H54 (cell line): Measurements from ENCODE around the gene TMC6.

Source experiments
- DNase-seq: peaks from one replicate; pipeline ENCODE4 v3.0.0; 2011; ENCODE audit warnings: low spot score, mixed read lengths; ENCODE audit not compliant: insufficient read length
- FAIRE-seq: peaks from 3 replicates; lab custom pipeline; 2011; peaks lifted over from hg19 to GRCh38; lab: Jason Lieb, UNC
- POLR2A ChIP-seq: IDR thresholded peaks from 2 replicates; pipeline ENCODE4 v1.6.1; 2011; ENCODE audit warnings: low read depth, mild to moderate bottlenecking, low read length

TMC6 gene

DNA sequence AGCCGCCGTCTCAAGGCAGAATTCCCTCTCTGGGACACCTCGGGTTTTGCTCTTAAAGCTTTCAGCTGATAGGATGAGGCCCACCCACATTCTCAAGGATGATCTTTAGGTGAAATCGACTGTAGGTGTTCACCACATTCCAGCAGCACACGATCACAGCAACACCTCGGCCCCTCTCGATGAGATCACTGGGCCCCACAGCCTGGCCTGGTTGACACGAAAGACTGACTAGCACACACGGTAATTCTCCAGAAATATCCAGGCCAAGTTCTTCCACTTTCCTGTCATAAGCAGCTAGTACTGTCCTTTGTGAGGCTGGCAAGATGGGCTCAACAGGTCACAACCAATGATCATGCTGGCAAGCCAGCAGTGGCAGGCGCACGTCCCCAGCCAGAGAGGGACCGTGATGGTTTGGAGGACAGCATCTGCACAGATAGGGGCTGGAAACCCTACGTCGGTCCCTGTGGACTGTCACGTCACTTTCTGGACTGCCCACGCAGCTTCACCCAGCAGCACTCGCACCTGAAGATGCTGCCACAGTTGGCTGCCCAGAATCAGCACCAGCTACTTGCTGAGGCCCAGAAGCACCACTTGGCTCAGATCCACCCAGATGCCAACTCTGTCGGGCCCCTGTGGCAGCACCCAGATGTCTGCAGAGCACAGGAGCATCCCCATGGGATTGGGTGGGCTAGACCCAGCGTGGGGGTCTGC, 17.4 kb downstream of the TMC6 start:
- FAIRE-seq (no peak), DNase-seq (no peak)
- TF ChIP-seq POLR2A = no peak

DNA sequence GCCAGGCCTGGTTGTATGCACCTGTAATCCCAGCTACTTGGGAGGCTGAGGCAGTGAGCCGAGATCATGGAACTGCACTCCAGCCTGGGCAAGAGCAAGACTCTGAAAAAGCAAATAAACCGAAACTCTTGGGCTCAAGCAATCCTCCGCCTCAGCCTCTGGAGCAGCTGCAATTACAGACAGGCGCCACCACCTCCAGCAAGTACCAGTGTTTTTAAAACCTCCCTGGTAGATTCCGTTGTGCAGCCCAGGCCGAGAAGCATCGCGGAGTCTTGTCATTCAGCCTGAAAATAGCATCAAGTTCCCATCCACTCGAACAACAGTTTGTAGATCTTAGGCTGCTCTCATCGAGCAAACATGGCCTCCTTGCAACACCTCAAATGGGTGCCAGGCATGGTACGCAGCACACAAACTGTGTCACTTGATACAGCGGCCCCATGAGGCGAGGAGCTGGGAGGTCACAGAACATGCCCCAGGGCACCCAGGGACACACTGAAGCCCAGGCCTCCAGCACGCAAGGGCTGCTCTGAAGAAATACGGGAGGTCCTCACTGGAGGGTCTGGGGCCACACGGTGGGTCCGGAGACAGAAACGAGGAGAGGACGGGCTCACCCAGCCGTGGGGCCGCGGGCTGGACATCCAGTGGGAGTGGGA, 18.1 kb downstream of the TMC6 start:
- no peak for TF ChIP-seq POLR2A
- no peak for DNase-seq
- no peak for FAIRE-seq

DNA sequence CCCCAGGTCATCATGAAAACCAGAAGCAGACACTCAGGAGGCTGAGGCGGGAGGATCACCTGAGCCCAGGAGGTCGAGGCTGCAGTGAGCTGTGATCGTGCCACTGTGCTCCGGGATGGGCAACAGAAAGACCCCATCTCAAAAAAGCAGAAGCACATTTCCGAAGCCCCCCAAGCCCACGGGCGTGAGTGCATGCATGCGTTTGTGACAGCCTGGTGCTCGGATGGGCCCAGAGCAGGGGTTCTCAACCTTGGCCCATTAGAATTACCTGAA, 19.1 kb downstream of the TMC6 start:
- no peak for TF ChIP-seq POLR2A

DNA sequence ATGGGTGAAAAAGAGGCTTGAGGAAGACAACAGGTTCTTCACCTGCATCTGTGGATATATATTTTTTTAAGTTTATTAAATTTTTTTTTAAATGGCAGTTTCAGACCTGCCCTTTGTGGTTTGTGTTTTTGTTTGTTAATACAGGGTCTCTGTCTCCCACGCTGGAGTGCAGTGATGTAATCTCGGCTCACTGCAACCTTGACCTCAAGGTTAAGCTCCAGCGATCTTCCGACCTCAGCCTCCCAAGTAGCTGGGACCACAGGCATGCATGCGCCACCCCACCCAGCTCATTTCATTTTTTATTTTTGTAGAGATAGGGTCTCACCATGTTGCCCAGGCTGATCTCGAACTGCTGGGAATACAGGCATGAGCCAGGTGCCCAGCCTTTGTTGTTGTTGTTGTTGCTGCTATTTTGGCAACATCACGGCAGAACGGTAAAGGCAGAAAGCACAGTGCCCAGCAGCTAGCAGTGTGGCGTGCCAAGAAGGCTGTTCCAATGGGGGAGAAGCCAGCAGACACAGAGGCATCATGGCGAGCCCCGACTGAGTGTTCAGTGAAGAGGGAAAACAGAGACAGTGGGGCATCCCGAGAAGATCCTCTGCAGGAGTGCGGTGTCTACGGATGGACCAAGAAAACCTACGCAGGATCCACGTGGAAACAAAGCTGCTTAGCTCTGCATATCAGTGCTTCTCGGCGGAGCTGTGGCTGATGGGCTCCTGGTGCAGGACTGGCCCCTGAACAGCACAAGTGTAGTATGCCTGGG, 19.6 kb downstream of the TMC6 start:
- DNase-seq (no peak), FAIRE-seq (no peak)
- TF ChIP-seq POLR2A = no peak

More for the DNA sequence above, 19.1 kb downstream of the TMC6 start:
- no peak for FAIRE-seq
- DNase-seq = no peak

DNA sequence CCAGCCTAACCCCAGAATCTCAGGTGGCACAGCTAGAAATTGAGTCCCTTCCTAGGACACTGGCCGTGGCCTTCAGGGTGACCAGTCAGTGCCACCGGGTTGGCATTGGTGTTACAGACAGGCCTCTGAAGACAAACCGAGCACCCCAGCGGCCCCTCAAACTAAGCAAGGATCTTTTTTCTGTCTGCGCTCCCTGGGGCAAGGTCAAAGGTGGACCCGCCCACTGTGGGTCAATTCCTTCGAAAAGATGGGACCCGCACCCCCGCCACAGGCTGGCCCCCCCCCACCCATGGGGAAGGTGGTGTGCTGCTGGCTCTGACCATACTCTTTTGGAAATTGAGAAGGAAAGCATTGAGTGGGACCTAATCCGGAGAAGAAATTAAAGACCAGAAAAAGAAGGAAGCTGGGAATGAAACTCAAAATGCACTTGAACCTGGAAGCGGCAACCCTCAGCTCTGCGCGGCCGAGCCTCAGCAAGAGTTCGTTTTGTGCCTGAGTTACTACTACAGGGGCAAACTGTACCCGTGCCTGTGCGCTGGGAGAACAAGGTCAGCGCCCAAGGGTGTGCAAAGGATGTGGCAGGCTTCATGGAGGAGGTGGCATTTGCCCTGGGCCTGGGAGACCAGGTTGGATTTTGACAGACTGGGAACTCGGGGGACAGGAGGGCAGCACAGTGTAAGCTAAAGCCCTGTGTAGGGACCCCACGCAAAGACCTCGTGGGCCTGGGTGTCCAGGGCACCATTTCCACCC, 20.4 kb downstream of the TMC6 start:
- FAIRE-seq (no peak), DNase-seq (no peak)
- TF ChIP-seq POLR2A = no peak

DNA sequence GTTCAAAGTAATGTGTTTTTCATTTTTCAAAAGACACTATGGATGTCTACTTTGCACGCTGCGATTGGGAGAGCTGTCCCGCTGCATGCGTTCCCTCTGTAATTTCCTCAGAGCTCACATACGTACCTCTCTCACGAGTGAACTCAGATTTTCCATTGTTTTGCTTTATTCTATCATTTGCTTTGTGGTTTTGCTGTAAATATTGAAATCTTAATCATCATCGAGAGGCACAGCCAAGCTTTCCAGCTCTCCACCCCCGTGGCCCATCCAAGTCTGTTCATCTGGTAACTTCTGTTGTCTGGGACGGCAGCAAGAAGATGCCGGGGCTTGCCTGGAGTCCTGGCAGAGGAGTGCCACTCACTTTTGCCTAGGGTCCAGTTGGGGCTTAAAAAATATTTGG, 21.1 kb downstream of the TMC6 start:
- FAIRE-seq (no peak), DNase-seq (no peak)
- no peak for TF ChIP-seq POLR2A

DNA sequence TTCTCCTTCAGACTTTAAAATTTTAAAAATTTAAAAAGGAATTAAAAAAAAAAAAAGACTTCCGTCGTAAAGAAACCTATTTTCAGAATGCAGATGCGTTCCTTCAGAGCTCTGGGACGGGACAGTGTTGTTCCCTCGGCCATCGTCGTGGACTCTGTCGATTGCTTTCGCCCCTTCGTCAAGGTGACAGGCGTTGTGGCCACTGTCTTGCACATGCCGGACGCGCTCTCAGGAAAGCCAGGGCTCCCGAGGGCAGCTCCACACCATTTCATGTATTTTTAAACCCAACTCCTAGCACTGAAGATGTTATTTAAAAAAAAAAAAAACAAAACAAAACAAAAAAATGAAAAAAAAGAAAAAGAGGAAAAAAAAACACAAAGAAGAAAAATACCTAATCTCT, 22.3 kb downstream of the TMC6 start:
- FAIRE-seq (no peak), DNase-seq (no peak)
- no peak for TF ChIP-seq POLR2A

DNA sequence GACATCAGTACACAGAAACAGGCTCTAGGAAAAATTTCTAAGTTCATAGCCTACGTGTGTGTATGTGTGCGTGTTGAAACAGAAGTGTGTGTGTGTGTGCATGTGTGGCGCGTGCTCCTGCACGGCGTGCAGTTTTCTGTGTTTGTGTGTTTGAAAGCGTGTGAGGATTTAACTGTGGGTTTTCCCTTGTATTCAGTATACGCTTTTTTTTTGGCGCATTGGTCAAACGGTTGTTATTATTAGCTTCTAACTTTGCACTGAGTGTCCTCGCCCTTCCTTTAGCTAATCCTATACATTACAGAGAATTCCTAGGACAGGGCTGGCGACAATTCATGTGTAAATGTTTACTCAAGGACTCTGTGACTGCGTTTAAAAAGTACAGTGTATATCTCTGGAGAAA, 23.0 kb downstream of the TMC6 start:
- no peak for TF ChIP-seq POLR2A
- no peak for DNase-seq
- no peak for FAIRE-seq

DNA sequence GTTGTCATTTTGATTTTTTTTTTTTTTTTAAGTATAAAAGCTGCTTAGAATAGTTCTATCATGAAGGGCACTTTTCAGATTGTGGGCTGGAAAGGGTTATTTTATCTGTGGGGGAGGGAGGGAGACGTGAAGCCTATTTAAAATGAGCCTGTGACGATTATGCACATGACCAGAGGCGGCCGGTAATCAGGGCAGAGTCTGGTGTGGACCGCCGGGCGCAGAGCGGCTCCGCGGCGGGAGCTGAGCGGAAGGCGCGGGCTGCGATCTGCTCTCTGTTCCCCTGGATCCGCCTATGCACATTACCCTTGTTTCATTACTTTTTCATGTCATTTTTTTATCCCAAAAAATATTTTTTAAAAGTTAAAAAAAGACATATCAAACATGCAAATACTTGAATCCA, 23.5 kb downstream of the TMC6 start:
- TF ChIP-seq POLR2A = no peak
- DNase-seq (no peak), FAIRE-seq (no peak)

DNA sequence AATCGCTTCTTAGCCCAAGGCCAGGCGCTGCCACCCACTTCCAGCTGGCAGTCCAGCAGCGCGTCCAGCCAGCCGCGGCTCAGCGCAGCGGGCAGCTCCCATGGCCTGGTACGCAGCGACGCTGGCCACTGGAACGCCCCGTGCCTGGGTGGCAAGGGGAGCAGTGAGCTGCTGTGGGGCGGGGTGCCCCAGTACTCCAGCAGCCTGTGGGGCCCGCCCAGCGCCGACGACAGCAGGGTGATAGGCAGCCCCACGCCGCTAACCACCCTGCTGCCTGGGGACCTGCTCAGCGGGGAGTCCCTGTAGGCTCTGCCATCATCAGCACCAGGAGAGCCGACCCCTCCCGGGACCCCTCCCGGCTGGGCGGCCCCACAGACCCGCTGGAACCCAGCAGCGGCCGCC, 24.0 kb downstream of the TMC6 start:
- FAIRE-seq = no peak
- DNase-seq = no peak
- TF ChIP-seq POLR2A = no peak

DNA sequence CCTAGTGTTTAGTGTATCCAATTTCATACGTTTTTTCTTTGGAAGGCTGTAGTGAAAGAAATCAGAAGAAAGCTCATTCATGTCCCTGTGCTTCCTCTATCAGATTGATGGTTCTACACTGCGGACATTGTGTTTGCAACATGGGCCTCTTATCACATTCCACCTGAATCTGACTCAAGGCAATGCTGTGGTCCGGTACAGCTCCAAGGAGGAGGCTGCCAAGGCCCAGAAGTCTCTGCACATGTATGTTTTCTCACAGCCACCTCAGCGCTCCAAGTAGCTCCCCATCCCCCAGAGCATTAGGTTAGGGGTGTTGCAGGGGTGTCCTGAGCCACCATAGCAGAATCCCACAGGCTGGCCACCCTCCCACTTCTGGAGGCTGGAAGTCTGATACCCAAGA, 25.2 kb downstream of the TMC6 start:
- DNase-seq (no peak), FAIRE-seq (no peak)
- no peak for TF ChIP-seq POLR2A

DNA sequence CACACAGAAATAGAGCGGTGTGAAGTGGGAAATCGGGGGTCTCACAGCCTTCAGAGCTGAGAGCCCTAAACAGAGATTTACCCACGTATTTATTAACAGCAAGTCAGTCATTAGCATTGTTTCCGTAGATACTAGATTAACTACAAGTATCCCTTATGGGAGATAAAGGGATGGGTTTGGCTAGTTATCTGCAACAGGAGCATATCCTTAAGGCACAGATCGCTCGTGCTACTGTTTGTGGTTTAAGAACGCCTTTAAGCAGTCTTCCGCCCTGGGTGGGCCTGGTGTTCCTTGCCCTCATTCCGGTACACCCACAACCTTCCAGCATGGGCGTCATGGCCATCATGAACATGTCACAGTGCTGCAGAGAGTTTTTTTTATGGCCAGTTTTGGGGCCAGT, 27.0 kb downstream of the TMC6 start:
- FAIRE-seq (no peak), DNase-seq (no peak)
- no peak for TF ChIP-seq POLR2A

DNA sequence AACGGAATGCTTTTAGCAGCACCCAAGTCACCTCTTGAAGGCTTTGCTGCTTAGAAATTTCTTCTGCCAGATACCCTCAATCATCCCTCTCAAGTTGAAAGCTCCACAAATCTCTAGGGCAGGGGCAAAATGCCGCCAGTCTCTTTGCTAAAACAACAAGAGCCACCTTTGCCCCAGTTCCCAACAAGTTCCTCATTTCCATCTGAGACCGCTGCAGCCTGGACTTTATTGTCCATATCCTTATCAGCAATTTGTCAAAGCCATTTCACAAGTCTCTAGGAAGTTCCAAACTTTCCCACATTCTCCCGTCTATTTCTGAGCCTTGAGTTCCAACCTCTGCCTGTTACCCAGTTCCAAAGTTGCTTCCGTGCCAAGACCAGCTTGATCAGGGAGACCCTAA, 27.4 kb downstream of the TMC6 start:
- DNase-seq (no peak), FAIRE-seq (no peak)
- TF ChIP-seq POLR2A = no peak

DNA sequence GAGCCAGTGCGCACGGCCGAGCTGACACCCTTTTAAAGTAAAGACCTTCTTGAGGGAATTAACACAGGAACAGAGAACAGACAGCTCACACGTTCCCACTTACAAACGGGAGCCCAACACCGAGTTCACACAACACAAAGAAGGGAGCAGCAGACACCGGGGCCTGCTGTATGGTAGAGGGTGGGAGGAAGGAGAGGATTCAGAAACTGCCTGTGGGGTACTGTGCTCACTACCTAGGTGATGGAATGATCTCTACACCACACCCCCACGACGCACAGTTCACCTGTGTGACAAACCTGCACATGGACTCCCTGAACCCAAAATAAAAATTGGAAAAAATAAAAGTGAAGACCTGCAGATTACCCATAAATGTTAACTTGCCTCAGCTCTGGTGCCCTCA, 32.5 kb downstream of the TMC6 start:
- DNase-seq (no peak), FAIRE-seq (no peak)
- no peak for TF ChIP-seq POLR2A
